DND-41 (cell line): ENCODE results near the gene LMF2.

Experiments
- CTCF ChIP-seq: IDR thresholded peaks from 2 replicates; pipeline ENCODE4 v1.5.1; 2012; ENCODE audit warnings: borderline replicate concordance, low read length, moderate library complexity, mild to moderate bottlenecking; ENCODE audit not compliant: poor library complexity, severe bottlenecking; ENCODE audit errors: extremely low read depth
- EZH2 ChIP-seq: IDR thresholded peaks from 3 replicates; pipeline ENCODE4 v1.6.1; 2012; ENCODE audit warnings: borderline replicate concordance, low read depth, mild to moderate bottlenecking, moderate library complexity, low read length, inconsistent platforms; ENCODE audit not compliant: severe bottlenecking

DNA sequence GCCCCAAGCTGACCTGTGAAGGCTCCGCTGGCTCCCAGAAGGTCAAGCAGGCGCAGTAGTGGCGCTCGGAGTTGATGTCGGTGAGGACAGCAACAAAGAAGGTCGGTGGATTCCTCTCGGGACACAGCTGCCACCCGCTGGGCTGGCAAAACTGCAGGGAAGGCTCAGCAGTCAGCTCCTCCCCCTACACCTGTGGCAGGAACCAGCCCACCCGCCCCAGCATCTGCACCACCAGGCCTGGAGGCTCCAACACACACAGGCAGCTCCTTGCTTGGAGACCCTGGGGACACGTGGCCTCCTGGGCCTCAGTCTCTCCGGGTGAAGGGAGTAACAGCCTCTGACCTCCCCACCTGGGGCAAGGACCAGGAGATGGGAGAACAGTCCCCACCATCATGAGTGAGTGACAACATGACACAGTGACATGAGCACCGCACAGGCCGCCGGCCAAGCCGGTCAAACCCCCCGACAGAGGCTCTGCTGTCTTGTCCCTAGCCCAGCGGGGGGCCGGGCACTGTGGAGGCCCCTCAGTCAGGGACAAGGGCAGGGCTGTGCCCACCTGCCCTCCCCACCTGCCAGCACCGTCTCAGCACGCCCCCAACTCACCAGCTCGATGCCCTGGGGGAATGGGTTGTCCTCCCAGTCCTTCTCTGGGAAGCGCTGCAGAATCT is 39.6 kb downstream of the LMF2 start:
- TF ChIP-seq CTCF, result no peak
- no peak for TF ChIP-seq EZH2
